K562 (cell line): ENCODE data around the gene ADAM23. TPM values are rescaled to one million over a fixed set of nuclear protein-coding genes. Genes with fewer than 3 reads are reported as not detected.

Source experiments
- ATAC-seq: fragments of 200-7000 bp; cut with Tn5 transposase; 3 replicates; pipeline ENCODE4 v1.9.1; 2020; ENCODE audit warnings: moderate library complexity
- BruUV-seq: library from RNA; stranded (reverse); fragments of 400-500 nt; replicated peaks from 2 replicates; lab custom pipeline; 2021; lab: Mats Ljungman, UMichigan
- CTCF ChIA-PET: fragments of 300-600 bp; formaldehyde crosslinking; extraction: SDS; loops from one replicate; lab custom pipeline; 2021; ENCODE audit warnings: low intra/inter-chr PET ratio; lab: Yijun Ruan, JAX
- POLR2A ChIA-PET: fragments of 300-600, 350-650 bp; sonication (Branson Sonifier 250); formaldehyde crosslinking; extraction: SDS; loops from one replicate; lab custom pipeline; 2021; ENCODE audit warnings: antibody characterized with exemption, inconsistent platforms; lab: Yijun Ruan, JAX
- DNase-seq, 4 experiments: peaks; one replicate each; pipeline versions ENCODE4 v3.0.0 to v3.0.0-alpha.2; 2011 to 2018; ENCODE audit warnings: low spot score in 3 of 4, mixed read lengths in 3 of 4; ENCODE audit errors: extremely low read depth in 1 of 4
- FAIRE-seq: peaks from 2 replicates; lab custom pipeline; 2011; peaks lifted over from hg19 to GRCh38; lab: Jason Lieb, UNC
- H2AFZ ChIP-seq: 2 replicates; pipeline ENCODE4 v1.6.0; 2011; ENCODE audit warnings: low read depth, low read length, control low read depth, inconsistent platforms
- H3K27ac ChIP-seq: fragments of 200-600 bp; 3 replicates; pipeline ENCODE4 v1.8.0; 2011; ENCODE audit warnings: low read depth, mild to moderate bottlenecking, control low read depth, inconsistent platforms, low read length, moderate library complexity, mixed read lengths; ENCODE audit errors: extremely low read depth
- H3K27me3 ChIP-seq, 2 experiments: fragments of 300-600 bp in 1 of 2; 2 replicates in 1 of 2; 3 replicates in 1 of 2; pipeline versions ENCODE4 v1.6.0 to v1.8.0; 2011; ENCODE audit warnings: inconsistent platforms in 2 of 2, low read length in 2 of 2, mild to moderate bottlenecking in 1 of 2, mixed read lengths in 1 of 2, moderate library complexity in 1 of 2; ENCODE audit not compliant: control insufficient read depth in 2 of 2, insufficient read depth in 2 of 2
- H3K36me3 ChIP-seq: fragments of 300-600 bp; 3 replicates; pipeline ENCODE4 v1.8.0; 2011; ENCODE audit warnings: mild to moderate bottlenecking, low read length, inconsistent platforms; ENCODE audit not compliant: control insufficient read depth, insufficient read depth
- H3K4me1 ChIP-seq, 2 experiments: fragments of 200-600 bp in 1 of 2; replicated peaks in 1 of 2; 2 replicates in 1 of 2; 3 replicates in 1 of 2; pipeline versions ENCODE4 v1.5.1 to v1.8.0; 2011; ENCODE audit warnings: inconsistent platforms in 2 of 2, low read length in 2 of 2, mild to moderate bottlenecking in 1 of 2, mixed read lengths in 1 of 2, moderate library complexity in 1 of 2; ENCODE audit not compliant: control insufficient read depth in 2 of 2, insufficient read depth in 2 of 2
- H3K4me2 ChIP-seq: 2 replicates; pipeline ENCODE4 v1.6.1; 2011; ENCODE audit warnings: low read length, control low read depth, inconsistent platforms, mixed read lengths; ENCODE audit not compliant: insufficient read depth
- H3K4me3 ChIP-seq: fragments of 200-600 bp; sonication (generic), shearing (Covaris generic); 2 replicates; pipeline ENCODE4 v1.5.1; 2016; ENCODE audit warnings: control low read depth, inconsistent platforms
- H3K79me2 ChIP-seq: fragments of 200-600 bp; 3 replicates; pipeline ENCODE4 v1.8.0; 2011; ENCODE audit warnings: low read length, inconsistent platforms; ENCODE audit not compliant: control insufficient read depth, insufficient read depth
- H3K9ac ChIP-seq, 2 experiments: 2 replicates each; pipeline versions ENCODE4 v1.6.0 to v1.6.1; 2011; ENCODE audit warnings: low read depth in 2 of 2, low read length in 2 of 2, control low read depth in 1 of 2, inconsistent platforms in 1 of 2, mild to moderate bottlenecking in 1 of 2, mixed read lengths in 1 of 2; ENCODE audit not compliant: insufficient read depth in 1 of 2
- H3K9me1 ChIP-seq: one replicate; pipeline ENCODE4 v1.6.0; 2011; ENCODE audit warnings: inconsistent platforms, mild to moderate bottlenecking, low read length, moderate library complexity; ENCODE audit not compliant: control insufficient read depth, insufficient read depth
- H3K9me3 ChIP-seq: replicated peaks from 2 replicates; pipeline ENCODE4 v1.5.1; 2011; ENCODE audit warnings: low read depth, low read length, inconsistent platforms; ENCODE audit not compliant: control insufficient read depth, insufficient read depth
- H4K20me1 ChIP-seq: replicated peaks from 2 replicates; pipeline ENCODE4 v1.6.1; 2011; ENCODE audit warnings: low read length, inconsistent platforms, mixed read lengths; ENCODE audit not compliant: control insufficient read depth, insufficient read depth
- CBX8 ChIP-seq: fragments of 200-600 bp; sonication (generic); IDR thresholded peaks from 2 replicates; pipeline ENCODE4 v1.6.1; 2012; ENCODE audit warnings: borderline replicate concordance, mixed run types, low read depth, mild to moderate bottlenecking, moderate library complexity, mixed read lengths, low read length, control low read depth, inconsistent platforms; ENCODE audit not compliant: poor library complexity, severe bottlenecking; ENCODE audit errors: extremely low read depth
- ELF1 ChIP-seq: fragments of 200-800 bp; sonication (Bioruptor generic); IDR thresholded peaks from 2 replicates; pipeline ENCODE4 v1.6.1; 2016; ENCODE audit warnings: missing genetic modification characterization, missing compliant biosample characterization
- MCM2 ChIP-seq: fragments of 450-650 bp; IDR thresholded peaks from 2 replicates; pipeline ENCODE4 v1.6.1; 2017; ENCODE audit warnings: low read depth, mild to moderate bottlenecking
- SMARCC2 ChIP-seq: fragments of 450-650 bp; IDR thresholded peaks from 2 replicates; pipeline ENCODE4 v1.6.1; 2017; ENCODE audit warnings: antibody characterized with exemption, moderate library complexity, mild to moderate bottlenecking, low read depth
- ZNF165 ChIP-seq: fragments of 250-450 bp; sonication (Bioruptor Pico); IDR thresholded peaks from 2 replicates; pipeline ENCODE4 v1.4.0; 2020; ENCODE audit warnings: borderline replicate concordance
- ZNF3 ChIP-seq: fragments of 250-450 bp; sonication (Bioruptor Pico); IDR thresholded peaks from 2 replicates; pipeline ENCODE4 v1.5.0; 2021; ENCODE audit warnings: mild to moderate bottlenecking, moderate library complexity
- ZNF444 ChIP-seq: fragments of 250-450 bp; sonication (Bioruptor Pico); IDR thresholded peaks from 2 replicates; pipeline ENCODE4 v1.4.0; 2020; ENCODE audit warnings: mild to moderate bottlenecking, moderate library complexity
- WGBS: fragments of 100-300 bp; shearing (Covaris generic); methylation state at CpG from one replicate; pipeline ENCODE4 v1.1.6; 2016; ENCODE audit warnings: low coverage, mixed read lengths; ENCODE audit not compliant: insufficient coverage; ENCODE audit errors: missing lambda C conversion rate; 5-methylcytosine and 5-hydroxymethylcytosine counted together
- in situ Hi-C: fragments of 300-500 bp; cut with MboI; formaldehyde crosslinking; loops from 4 replicates; pipeline ENCODE4 v1.15.0; 2018; ENCODE audit warnings: inconsistent platforms, mixed read lengths
- intact Hi-C: fragments of 100-400 bp; cut with micrococcal nuclease; formaldehyde crosslinking; loops from 2 replicates; pipeline ENCODE4 v1.14.2; 2022
- polyA plus RNA-seq, 8 experiments: library from polyadenylated mRNA; depleted of rRNA in 4 of 8; stranded (reverse) in 5 of 8; unstranded in 3 of 8; fragments of >200 nt; fragmentation: Nextera tagmentation in 2 of 8; fragmentation: Illumina TruSeq in 1 of 8; extraction: Ambion mirVana in 2 of 8; extraction: Trizol in 1 of 8; gene quantifications; 2 replicates each; pipeline versions ENCODE4 v1.2.1 to v1.2.3, GENCODE V29; 2011 to 2014; ENCODE audit warnings: inconsistent platforms in 1 of 8, missing spikeins in 1 of 8
- total RNA-seq, 7 experiments: library from RNA; depleted of rRNA in 6 of 7; stranded (reverse); fragments of >200 nt in 6 of 7; fragmentation: Illumina TruSeq in 2 of 7; extraction: Trizol in 2 of 7; gene quantifications; 2 replicates each; pipeline versions ENCODE4 v1.2.1 to v1.2.3, GENCODE V29; 2011 to 2021; ENCODE audit warnings: low replicate concordance in 1 of 7
- TF ChIP-seq, protein P1 (sequence below): fragments of 250-450 bp; sonication (Bioruptor Pico); IDR thresholded peaks from 2 replicates; pipeline ENCODE4 v1.5.0; 2022; ENCODE audit warnings: mild to moderate bottlenecking
- TF ChIP-seq, protein P2 (sequence below): fragments of 450-650 bp; IDR thresholded peaks from 2 replicates; pipeline ENCODE4 v1.6.1; 2016; ENCODE audit warnings: mild to moderate bottlenecking
- TF ChIP-seq, protein P3 (sequence below): fragments of 450-650 bp; formaldehyde crosslinking; IDR thresholded peaks from 2 replicates; pipeline ENCODE4 v1.4.0; 2022; ENCODE audit warnings: missing genetic modification characterization
- TF ChIP-seq, protein P4 (sequence below): fragments of 250-450 bp; sonication (Bioruptor Pico); IDR thresholded peaks from 2 replicates; pipeline ENCODE4 v1.5.0; 2021; ENCODE audit warnings: mild to moderate bottlenecking, borderline replicate concordance

The ADAM23 gene
- total and polyA plus RNA-seq, 9 of the 15 experiments (the other 6 are each of a cell fraction or from before 2014, with no cell fraction given) = 0.02 TPM; not detected in 8

DNA sequence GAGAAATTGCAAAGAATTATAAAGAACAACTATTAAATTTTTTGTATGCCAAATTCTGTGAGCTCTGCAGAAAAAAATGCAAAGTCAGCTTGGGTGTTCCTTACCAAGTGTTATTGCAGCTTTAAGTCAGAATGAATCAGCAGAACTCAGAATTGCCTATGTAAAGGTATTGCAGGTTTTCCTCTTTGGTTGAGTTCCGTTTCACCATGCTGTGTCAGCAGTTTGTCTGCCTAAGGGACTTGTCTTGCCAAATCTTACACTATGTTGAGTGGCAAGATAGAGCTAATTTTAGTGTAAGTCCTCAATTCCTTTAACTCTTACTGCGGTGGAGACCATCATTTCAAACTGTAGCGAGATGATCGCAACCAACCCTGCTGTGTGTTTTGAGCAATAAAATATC is 38.8 kb downstream of the ADAM23 start (continued):
- TF ChIP-seq MCM2 = no peak

DNA sequence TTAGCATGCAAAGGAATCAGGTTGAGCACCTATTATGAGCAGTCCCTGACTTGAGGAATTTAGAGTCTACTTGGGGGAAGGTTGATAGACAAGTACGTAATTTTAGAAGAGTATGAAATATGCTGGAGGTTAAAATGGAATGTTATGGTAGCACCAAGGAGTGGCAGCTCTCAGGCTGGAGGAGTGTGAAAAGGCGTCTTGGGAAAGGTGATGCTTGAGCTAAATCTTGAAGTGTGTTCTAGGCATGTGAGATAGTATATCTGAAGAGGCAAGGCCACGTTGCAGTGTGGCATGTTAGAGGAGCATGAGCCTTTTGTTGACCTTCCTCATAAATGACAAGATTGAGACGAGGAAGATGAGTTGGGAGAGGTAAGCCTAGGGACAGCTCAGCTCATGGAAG is 39.3 kb downstream of the ADAM23 start:
- no peaks in the 10 kb centered on the region for H4K20me1 ChIP-seq
- no peaks in the 10 kb centered on the region for H3K79me2 ChIP-seq
- H3K4me3 ChIP-seq = no peak overlapping the region
- no peak overlapping the region for H3K27ac ChIP-seq
- no TSS peak for BruUV-seq
- no peaks in the 10 kb centered on the region for H3K9me3 ChIP-seq
- no peak for FAIRE-seq
- 2% methylated on average over 4 of the region's 4 CpGs for WGBS
- no peak overlapping the region for H3K4me2 ChIP-seq
- no peak for ATAC-seq
- no peak overlapping the region for H3K9ac ChIP-seq
- no peak overlapping the region for H2AFZ ChIP-seq
- no peaks in the 10 kb centered on the region for H3K36me3 ChIP-seq
- H3K27me3 ChIP-seq = no peaks in the 10 kb centered on the region
- no peak for DNase-seq
- ChIA-PET POLR2A (no interaction called here), CTCF (no interaction called here)
- no peaks in the 10 kb centered on the region; a peak in 1 of 5 replicates for H3K4me1 ChIP-seq
- intact Hi-C loops = no loop called here
- in situ Hi-C loops = no loop called here
- H3K9me1 ChIP-seq = no peaks in the 10 kb centered on the region
- TF ChIP-seq, protein P1, sequence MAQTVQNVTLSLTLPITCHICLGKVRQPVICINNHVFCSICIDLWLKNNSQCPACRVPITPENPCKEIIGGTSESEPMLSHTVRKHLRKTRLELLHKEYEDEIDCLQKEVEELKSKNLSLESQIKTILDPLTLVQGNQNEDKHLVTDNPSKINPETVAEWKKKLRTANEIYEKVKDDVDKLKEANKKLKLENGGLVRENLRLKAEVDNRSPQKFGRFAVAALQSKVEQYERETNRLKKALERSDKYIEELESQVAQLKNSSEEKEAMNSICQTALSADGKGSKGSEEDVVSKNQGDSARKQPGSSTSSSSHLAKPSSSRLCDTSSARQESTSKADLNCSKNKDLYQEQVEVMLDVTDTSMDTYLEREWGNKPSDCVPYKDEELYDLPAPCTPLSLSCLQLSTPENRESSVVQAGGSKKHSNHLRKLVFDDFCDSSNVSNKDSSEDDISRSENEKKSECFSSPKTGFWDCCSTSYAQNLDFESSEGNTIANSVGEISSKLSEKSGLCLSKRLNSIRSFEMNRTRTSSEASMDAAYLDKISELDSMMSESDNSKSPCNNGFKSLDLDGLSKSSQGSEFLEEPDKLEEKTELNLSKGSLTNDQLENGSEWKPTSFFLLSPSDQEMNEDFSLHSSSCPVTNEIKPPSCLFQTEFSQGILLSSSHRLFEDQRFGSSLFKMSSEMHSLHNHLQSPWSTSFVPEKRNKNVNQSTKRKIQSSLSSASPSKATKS (CRISPR knock-in tag) = no peak
- no peak for TF ChIP-seq ZNF3
- TF ChIP-seq SMARCC2 = no peak
- TF ChIP-seq ZNF165 = no peak
- TF ChIP-seq ZNF444 = no peak
- TF ChIP-seq, protein P2, sequence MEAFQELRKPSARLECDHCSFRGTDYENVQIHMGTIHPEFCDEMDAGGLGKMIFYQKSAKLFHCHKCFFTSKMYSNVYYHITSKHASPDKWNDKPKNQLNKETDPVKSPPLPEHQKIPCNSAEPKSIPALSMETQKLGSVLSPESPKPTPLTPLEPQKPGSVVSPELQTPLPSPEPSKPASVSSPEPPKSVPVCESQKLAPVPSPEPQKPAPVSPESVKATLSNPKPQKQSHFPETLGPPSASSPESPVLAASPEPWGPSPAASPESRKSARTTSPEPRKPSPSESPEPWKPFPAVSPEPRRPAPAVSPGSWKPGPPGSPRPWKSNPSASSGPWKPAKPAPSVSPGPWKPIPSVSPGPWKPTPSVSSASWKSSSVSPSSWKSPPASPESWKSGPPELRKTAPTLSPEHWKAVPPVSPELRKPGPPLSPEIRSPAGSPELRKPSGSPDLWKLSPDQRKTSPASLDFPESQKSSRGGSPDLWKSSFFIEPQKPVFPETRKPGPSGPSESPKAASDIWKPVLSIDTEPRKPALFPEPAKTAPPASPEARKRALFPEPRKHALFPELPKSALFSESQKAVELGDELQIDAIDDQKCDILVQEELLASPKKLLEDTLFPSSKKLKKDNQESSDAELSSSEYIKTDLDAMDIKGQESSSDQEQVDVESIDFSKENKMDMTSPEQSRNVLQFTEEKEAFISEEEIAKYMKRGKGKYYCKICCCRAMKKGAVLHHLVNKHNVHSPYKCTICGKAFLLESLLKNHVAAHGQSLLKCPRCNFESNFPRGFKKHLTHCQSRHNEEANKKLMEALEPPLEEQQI = no peak
- TF ChIP-seq, protein P3, sequence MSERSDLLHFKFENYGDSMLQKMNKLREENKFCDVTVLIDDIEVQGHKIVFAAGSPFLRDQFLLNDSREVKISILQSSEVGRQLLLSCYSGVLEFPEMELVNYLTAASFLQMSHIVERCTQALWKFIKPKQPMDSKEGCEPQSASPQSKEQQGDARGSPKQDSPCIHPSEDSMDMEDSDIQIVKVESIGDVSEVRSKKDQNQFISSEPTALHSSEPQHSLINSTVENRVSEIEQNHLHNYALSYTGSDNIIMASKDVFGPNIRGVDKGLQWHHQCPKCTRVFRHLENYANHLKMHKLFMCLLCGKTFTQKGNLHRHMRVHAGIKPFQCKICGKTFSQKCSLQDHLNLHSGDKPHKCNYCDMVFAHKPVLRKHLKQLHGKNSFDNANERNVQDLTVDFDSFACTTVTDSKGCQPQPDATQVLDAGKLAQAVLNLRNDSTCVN = no peak
- TF ChIP-seq ELF1 = no peak
- TF ChIP-seq, protein P4, sequence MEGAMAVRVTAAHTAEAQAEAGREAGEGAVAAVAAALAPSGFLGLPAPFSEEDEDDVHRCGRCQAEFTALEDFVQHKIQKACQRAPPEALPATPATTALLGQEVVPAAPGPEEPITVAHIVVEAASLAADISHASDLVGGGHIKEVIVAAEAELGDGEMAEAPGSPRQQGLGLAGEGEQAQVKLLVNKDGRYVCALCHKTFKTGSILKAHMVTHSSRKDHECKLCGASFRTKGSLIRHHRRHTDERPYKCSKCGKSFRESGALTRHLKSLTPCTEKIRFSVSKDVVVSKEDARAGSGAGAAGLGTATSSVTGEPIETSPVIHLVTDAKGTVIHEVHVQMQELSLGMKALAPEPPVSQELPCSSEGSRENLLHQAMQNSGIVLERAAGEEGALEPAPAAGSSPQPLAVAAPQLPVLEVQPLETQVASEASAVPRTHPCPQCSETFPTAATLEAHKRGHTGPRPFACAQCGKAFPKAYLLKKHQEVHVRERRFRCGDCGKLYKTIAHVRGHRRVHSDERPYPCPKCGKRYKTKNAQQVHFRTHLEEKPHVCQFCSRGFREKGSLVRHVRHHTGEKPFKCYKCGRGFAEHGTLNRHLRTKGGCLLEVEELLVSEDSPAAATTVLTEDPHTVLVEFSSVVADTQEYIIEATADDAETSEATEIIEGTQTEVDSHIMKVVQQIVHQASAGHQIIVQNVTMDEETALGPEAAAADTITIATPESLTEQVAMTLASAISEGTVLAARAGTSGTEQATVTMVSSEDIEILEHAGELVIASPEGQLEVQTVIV (CRISPR knock-in tag) = no peak
- TF ChIP-seq CBX8 = no peak
